ENCODE measurements around the gene CYP2W1.

Gene CYP2W1

GRCh38 chr7:966291-967069 lies 16.5 kb upstream of the CYP2W1 start:
- no peak for DNase-seq (ENCODE audit: low read depth in 4 of 4, low spot score in 1 of 4)

GRCh38 chr7:967361-968082 lies 15.5 kb upstream of the CYP2W1 start:
- DNase-seq (ENCODE audit: low read depth in 4 of 4, low spot score in 1 of 4), result no peak

GRCh38 chr7:968205-969105 lies 14.5 kb upstream of the CYP2W1 start:
- no peak for DNase-seq (ENCODE audit: low read depth in 4 of 4, low spot score in 1 of 4)

GRCh38 chr7:969403-969802 lies 13.6 kb upstream of the CYP2W1 start:
- DNase-seq (ENCODE audit: low read depth in 4 of 4, low spot score in 1 of 4), result no peak

- no peak for DNase-seq (ENCODE audit: low read depth in 4 of 4, low spot score in 1 of 4)
Observed at GRCh38 chr7:970744-971143, 12.2 kb upstream of the CYP2W1 start.

GRCh38 chr7:972110-972509 lies 10.9 kb upstream of the CYP2W1 start:
- no peak for DNase-seq (ENCODE audit: low read depth in 4 of 4, low spot score in 1 of 4)

- no peak for DNase-seq (ENCODE audit: low read depth in 4 of 4, low spot score in 1 of 4)
Observed at GRCh38 chr7:972676-973309, 10.2 kb upstream of the CYP2W1 start.

GRCh38 chr7:973312-973711 lies 9.7 kb upstream of the CYP2W1 start:
- DNase-seq (ENCODE audit: low read depth in 4 of 4, low spot score in 1 of 4), result no peak

- no peak for DNase-seq (ENCODE audit: low read depth in 4 of 4, low spot score in 1 of 4)
Observed at GRCh38 chr7:974172-974571, 8.8 kb upstream of the CYP2W1 start.

- DNase-seq (ENCODE audit: low read depth in 4 of 4, low spot score in 1 of 4), result peak; percentile 82 to 87 (median 84)
Observed at GRCh38 chr7:974820-975681, 7.9 kb upstream of the CYP2W1 start, which contains the start of gene COX19. Gene COX19 (minus strand): TSS chr7:975549. CDS start chr7:975509, 40 bp downstream.

GRCh38 chr7:975702-976473 lies 7.1 kb upstream of the CYP2W1 start:
- no peak for DNase-seq (ENCODE audit: low read depth in 4 of 4, low spot score in 1 of 4)

GRCh38 chr7:976901-977325 lies 6.1 kb upstream of the CYP2W1 start:
- no peak for DNase-seq (ENCODE audit: low read depth in 4 of 4, low spot score in 1 of 4)

- no peak for DNase-seq (ENCODE audit: low read depth in 4 of 4, low spot score in 1 of 4)
Observed at GRCh38 chr7:977326-978048, 5.5 kb upstream of the CYP2W1 start.

- no peak for DNase-seq (ENCODE audit: low read depth in 4 of 4, low spot score in 1 of 4)
Observed at GRCh38 chr7:978049-978346, 5.0 kb upstream of the CYP2W1 start.

- no peak for DNase-seq (ENCODE audit: low read depth in 4 of 4, low spot score in 1 of 4)
Observed at GRCh38 chr7:978416-979091, 4.4 kb upstream of the CYP2W1 start.

GRCh38 chr7:979151-979550 lies 3.8 kb upstream of the CYP2W1 start:
- no peak for DNase-seq (ENCODE audit: low read depth in 4 of 4, low spot score in 1 of 4)

GRCh38 chr7:979886-980571 lies 3.0 kb upstream of the CYP2W1 start:
- DNase-seq (ENCODE audit: low read depth in 4 of 4, low spot score in 1 of 4), result no peak

Measured in stimulated activated CD4-positive, alpha-beta T cell treated with anti-CD3 and anti-CD28 coated beads, Interleukin-1b, Interleukin-23, amount 100 ng/mL, for 24 hours (primary cell).